Uterus (tissue), 4 donors: ENCODE results near the gene CXCL1. TPM values are rescaled to one million over a fixed set of nuclear protein-coding genes. Genes with fewer than 3 reads are reported as not detected.

Experiments
- DNase-seq, 2 donors: peaks; one replicate each; pipeline ENCODE4 v3.0.0-alpha.2; 2019 to 2020
- H3K27ac ChIP-seq, 2 donors: fragments of 200-600 bp; sonication (generic); 1 replicate in 1 of 2; 2 replicates in 1 of 2; pipeline ENCODE4 v1.5.1; 2016 to 2018
- H3K27me3 ChIP-seq, 2 donors: fragments of 200-600 bp; sonication (generic); one replicate each; pipeline ENCODE4 v1.5.1; 2018 to 2019; ENCODE audit warnings: control low read depth in 1 of 2
- H3K36me3 ChIP-seq, 2 donors: fragments of 200-600 bp; sonication (generic); one replicate each; pipeline ENCODE4 v1.5.1; 2019; ENCODE audit warnings: control low read depth in 1 of 2
- H3K4me1 ChIP-seq, 2 donors: fragments of 200-600 bp; sonication (generic); one replicate each; pipeline ENCODE4 v1.5.1; 2018 to 2019; ENCODE audit warnings: control low read depth in 1 of 2
- H3K4me3 ChIP-seq, 2 donors: fragments of 200-600 bp; sonication (generic); 1 replicate in 1 of 2; 2 replicates in 1 of 2; pipeline ENCODE4 v1.5.1; 2018 to 2019; ENCODE audit warnings: mild to moderate bottlenecking in 1 of 2
- H3K9me3 ChIP-seq, 2 donors: fragments of 200-600 bp; sonication (generic); one replicate each; pipeline ENCODE4 v1.5.1; 2019; ENCODE audit warnings: control low read depth in 1 of 2
- POLR2A ChIP-seq, 2 donors: fragments of 450-650 bp; IDR thresholded peaks; one replicate each; pipeline ENCODE4 v1.6.1; 2016; ENCODE audit warnings: antibody characterized with exemption in 2 of 2, mild to moderate bottlenecking in 1 of 2, moderate library complexity in 1 of 2
- intact Hi-C: fragments of 100-400 bp; cut with DNase I; formaldehyde crosslinking; loops from one replicate; pipeline ENCODE4 v1.15.1; 2023; ENCODE audit warnings: low total_unique reads
- total RNA-seq, 4 donors: library from RNA; depleted of rRNA in 3 of 4; stranded (reverse); fragments of >200 nt in 3 of 4; gene quantifications; one replicate each; pipeline versions ENCODE4 v1.1.0 to v1.2.4, GENCODE V29; 2014 to 2023
- TF ChIP-seq, protein P1 (sequence below), 4 experiments: fragments of 200-600 bp in 2 of 4; fragments of 450-650 bp in 2 of 4; sonication (generic) in 2 of 4; IDR thresholded peaks; one replicate each; pipeline ENCODE4 v1.5.1; 2016 to 2019; ENCODE audit warnings: antibody characterized with exemption in 4 of 4, mild to moderate bottlenecking in 2 of 4, moderate library complexity in 1 of 4
- donor health status: DM: yes; HTN: yes; CAD: no.

The CXCL1 gene
- total RNA-seq, 4 donors from 2014 or later, result 1.4 to 2.6 TPM; not detected in 2

DNA sequence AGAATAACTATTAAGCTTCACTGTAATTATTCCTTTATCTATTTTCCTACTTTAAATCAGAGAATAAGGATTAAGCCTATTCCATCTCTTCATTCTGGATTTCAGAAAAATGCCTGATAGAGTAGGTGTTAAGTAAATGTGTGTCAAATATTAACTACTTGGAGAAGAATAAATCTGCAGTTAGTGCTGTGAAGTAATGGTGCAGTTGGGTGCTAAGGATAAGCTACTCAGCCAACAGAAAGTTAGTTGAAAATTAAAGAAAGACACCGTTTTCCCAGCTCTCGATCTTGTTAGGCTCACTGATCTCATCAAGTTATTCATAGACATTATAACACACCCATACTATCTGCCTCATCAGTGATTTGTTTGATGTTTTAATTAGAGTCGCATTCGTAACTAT, 9.0 kb upstream of the CXCL1 start:
- Histone ChIP-seq H3K9me3 (no peaks in the 10 kb centered on the region), H3K4me1 (no peaks in the 10 kb centered on the region), H3K36me3 (no peaks in the 10 kb centered on the region), H3K4me3 (no peak overlapping the region), H3K27me3 (no peaks in the 10 kb centered on the region), H3K27ac (no peak overlapping the region)
- no peak for TF ChIP-seq POLR2A (IDR thresholded peaks at IDR 0.05)
- TF ChIP-seq, protein P1, sequence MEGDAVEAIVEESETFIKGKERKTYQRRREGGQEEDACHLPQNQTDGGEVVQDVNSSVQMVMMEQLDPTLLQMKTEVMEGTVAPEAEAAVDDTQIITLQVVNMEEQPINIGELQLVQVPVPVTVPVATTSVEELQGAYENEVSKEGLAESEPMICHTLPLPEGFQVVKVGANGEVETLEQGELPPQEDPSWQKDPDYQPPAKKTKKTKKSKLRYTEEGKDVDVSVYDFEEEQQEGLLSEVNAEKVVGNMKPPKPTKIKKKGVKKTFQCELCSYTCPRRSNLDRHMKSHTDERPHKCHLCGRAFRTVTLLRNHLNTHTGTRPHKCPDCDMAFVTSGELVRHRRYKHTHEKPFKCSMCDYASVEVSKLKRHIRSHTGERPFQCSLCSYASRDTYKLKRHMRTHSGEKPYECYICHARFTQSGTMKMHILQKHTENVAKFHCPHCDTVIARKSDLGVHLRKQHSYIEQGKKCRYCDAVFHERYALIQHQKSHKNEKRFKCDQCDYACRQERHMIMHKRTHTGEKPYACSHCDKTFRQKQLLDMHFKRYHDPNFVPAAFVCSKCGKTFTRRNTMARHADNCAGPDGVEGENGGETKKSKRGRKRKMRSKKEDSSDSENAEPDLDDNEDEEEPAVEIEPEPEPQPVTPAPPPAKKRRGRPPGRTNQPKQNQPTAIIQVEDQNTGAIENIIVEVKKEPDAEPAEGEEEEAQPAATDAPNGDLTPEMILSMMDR (IDR thresholded peaks at IDR 0.05), result no peak
- DNase-seq, result no peak
- intact Hi-C loops, result no loop called here

DNA sequence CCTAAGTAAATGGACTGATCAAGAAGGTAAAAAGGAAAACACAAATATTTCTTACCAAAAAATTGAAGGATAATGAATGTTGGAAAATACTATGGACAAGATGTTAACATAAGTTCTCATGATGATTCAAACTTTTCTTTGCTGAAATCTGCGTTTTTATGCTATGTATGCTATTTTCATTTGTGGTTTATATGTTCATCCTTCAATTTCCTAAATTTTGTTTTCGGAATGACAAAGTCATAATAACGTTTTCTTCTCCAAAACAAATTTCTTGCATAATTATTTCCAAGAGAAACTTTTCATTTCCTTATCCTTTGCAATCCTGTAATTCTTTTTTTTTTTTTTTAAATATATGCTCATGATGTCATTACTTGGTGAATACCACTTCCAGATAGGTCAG, 8.3 kb upstream of the CXCL1 start:
- no peak for TF ChIP-seq POLR2A (IDR thresholded peaks at IDR 0.05)
- TF ChIP-seq, protein P1 (IDR thresholded peaks at IDR 0.05), result no peak
- intact Hi-C loops, result no loop called here

DNA sequence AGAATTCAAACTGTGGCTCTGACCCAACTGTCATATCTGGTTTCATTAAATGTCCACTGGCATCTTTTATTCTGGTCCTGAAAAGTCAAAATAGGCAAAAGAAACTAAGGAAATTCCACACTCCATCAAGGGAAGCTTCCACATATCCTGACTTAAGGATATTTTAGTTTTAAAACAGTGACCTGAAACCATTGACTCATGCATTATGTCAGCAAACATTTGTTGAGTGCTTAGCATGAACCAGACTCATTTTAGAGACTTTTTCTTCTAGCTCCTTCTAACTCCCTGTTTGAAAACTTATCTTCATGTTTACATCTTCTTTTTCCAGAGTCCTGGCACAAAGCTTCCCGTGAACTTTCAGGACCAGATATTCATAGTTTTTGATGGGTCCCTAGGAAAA, 6.9 kb upstream of the CXCL1 start:
- intact Hi-C loops, result no loop called here
- H3K4me3 ChIP-seq, result no peak overlapping the region
- no peak for TF ChIP-seq POLR2A (IDR thresholded peaks at IDR 0.05)
- TF ChIP-seq, protein P1 (IDR thresholded peaks at IDR 0.05), result no peak
- no peak for DNase-seq
- H3K4me1 ChIP-seq, result no peaks in the 10 kb centered on the region
- H3K36me3 ChIP-seq, result no peaks in the 10 kb centered on the region
- H3K27ac ChIP-seq, result no peak overlapping the region
- H3K9me3 ChIP-seq, result no peaks in the 10 kb centered on the region
- H3K27me3 ChIP-seq, result peaks cover 0 to 7% of the 10 kb centered on the region in 2 donors

More for the DNA sequence above, 8.3 kb upstream of the CXCL1 start:
- H3K4me1 ChIP-seq, result no peaks in the 10 kb centered on the region
- H3K4me3 ChIP-seq, result no peak overlapping the region
- H3K27me3 ChIP-seq, result peaks cover 0 to 6% of the 10 kb centered on the region in 2 donors
- no peak overlapping the region for H3K27ac ChIP-seq
- H3K36me3 ChIP-seq, result no peaks in the 10 kb centered on the region
- no peaks in the 10 kb centered on the region for H3K9me3 ChIP-seq
- no peak for DNase-seq

DNA sequence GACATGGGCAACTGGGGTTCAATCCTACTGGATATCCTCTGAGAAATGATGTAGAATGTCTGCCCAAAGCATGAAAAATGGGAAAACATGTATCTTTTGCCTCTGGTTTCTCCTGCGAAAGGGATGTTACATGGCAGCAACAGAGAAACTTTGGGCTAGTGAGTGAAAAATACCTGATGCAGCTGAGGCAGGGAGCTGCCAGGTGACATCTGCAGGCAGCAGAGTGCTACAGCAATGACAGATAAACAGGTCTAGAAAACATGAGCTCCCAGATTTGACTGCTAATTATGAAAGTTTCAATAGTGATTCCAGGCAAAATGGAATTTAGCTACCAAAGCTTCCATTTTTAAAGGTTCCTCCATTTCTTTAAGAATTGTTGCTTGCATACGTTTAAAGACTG, 4.8 kb upstream of the CXCL1 start:
- intact Hi-C loops, result no loop called here
- Histone ChIP-seq H3K27me3 (peaks cover 0 to 7% of the 10 kb centered on the region in 2 donors), H3K4me1 (peaks cover 0 to under 1% of the 10 kb centered on the region in 2 donors), H3K9me3 (no peaks in the 10 kb centered on the region), H3K36me3 (no peaks in the 10 kb centered on the region), H3K4me3 (no peak overlapping the region), H3K27ac (no peak overlapping the region)
- DNase-seq, result no peak
- TF ChIP-seq, protein P1 (IDR thresholded peaks at IDR 0.05), result no peak
- TF ChIP-seq POLR2A (IDR thresholded peaks at IDR 0.05), result no peak

DNA sequence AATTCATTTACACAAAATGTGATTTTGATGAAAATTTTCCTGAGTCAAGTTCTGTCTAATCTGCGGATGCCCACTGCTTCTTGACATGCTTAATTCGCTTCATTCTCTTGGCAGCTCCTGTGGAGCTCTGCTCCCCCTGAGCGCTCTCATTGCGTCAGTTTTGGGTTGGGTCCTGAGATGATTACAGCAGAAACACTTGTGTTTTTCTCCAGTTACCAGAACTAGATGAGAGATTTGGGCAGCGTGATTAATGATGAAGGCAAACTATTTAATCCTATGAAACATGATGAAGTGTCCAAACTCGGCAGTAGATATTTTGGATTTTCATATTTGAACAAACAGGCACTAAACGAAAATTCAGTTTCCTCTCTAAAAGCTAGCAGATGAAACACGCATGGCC, 4.2 kb upstream of the CXCL1 start:
- DNase-seq, result no peak
- Histone ChIP-seq H3K36me3 (no peaks in the 10 kb centered on the region), H3K27me3 (peaks cover 0 to 7% of the 10 kb centered on the region in 2 donors), H3K4me1 (peaks cover 0 to 5% of the 10 kb centered on the region in 2 donors), H3K9me3 (no peaks in the 10 kb centered on the region), H3K27ac (no peak overlapping the region), H3K4me3 (no peak overlapping the region)
- intact Hi-C loops, result no loop called here
- TF ChIP-seq, protein P1 (IDR thresholded peaks at IDR 0.05), result no peak
- TF ChIP-seq POLR2A (IDR thresholded peaks at IDR 0.05), result no peak
